ENCODE results near the gene KIF1C. TPM values are rescaled to one million over a fixed set of nuclear protein-coding genes. Genes with fewer than 3 reads are reported as not detected.

The KIF1C gene
- total RNA-seq, 1 experiment from 2014 or later = 121 TPM

DNA sequence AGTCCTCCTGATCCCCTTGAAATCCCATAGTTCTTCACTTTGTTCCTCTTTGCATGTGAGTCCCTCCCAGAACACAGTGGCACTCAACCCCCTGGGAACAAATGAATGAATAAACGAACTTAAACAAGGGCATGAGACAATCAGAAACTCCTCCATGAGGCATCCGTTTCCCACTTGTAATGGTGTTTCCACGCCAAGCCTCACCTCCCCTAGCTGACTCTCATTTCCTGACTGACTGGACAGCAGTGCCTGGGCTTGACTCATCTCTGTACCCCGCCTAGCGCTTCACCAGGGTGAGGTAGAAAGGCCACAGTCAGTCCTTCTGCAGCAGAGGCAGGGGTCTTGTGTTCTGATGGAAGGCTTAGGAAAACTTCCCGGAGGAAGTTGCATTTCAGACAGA lies 14.2 kb downstream of the KIF1C start:
- DNase-seq (ENCODE audit: low read depth, low spot score) (no peak), ATAC-seq (no peak)
- no peaks in the 10 kb centered on the region for H4K20me1 ChIP-seq (ENCODE audit: insufficient read depth)
- intact Hi-C loops (cut with micrococcal nuclease) = no loop called here
- no peak overlapping the region for H3K27ac ChIP-seq (ENCODE audit: low read depth, low read length)
- CTCF ChIA-PET = no interaction called here
- no peak overlapping the region for H3K9ac ChIP-seq (ENCODE audit: low read length)
- H3K36me3 ChIP-seq (ENCODE audit: control insufficient read depth in 1 of 2, insufficient read depth in 2 of 2, low read length in 2 of 2) = peaks cover 36 to 47% of the 10 kb centered on the region in 2 experiments
- no peak overlapping the region for H2AFZ ChIP-seq (ENCODE audit: low read depth, low read length, poor library complexity, severe bottlenecking)
- H3K9me2 ChIP-seq (ENCODE audit: insufficient read depth) = no peaks in the 10 kb centered on the region
- TF ChIP-seq TCF7L2 (IDR thresholded peaks at IDR 0.05; ENCODE audit: borderline replicate concordance, extremely low read depth, insufficient read depth, insufficient read length) (no peak), SRF (IDR thresholded peaks at IDR 0.05; ENCODE audit: low read depth) (no peak), ELF1 (IDR thresholded peaks at IDR 0.05; ENCODE audit: borderline replicate concordance, low read depth) (no peak), EZH2phosphoT487 (IDR thresholded peaks at IDR 0.05; ENCODE audit: borderline replicate concordance) (no peak), EZH2 (IDR thresholded peaks at IDR 0.05) (no peak), JUND (IDR thresholded peaks at IDR 0.05) (no peak)
- TF ChIP-seq, protein P1, sequence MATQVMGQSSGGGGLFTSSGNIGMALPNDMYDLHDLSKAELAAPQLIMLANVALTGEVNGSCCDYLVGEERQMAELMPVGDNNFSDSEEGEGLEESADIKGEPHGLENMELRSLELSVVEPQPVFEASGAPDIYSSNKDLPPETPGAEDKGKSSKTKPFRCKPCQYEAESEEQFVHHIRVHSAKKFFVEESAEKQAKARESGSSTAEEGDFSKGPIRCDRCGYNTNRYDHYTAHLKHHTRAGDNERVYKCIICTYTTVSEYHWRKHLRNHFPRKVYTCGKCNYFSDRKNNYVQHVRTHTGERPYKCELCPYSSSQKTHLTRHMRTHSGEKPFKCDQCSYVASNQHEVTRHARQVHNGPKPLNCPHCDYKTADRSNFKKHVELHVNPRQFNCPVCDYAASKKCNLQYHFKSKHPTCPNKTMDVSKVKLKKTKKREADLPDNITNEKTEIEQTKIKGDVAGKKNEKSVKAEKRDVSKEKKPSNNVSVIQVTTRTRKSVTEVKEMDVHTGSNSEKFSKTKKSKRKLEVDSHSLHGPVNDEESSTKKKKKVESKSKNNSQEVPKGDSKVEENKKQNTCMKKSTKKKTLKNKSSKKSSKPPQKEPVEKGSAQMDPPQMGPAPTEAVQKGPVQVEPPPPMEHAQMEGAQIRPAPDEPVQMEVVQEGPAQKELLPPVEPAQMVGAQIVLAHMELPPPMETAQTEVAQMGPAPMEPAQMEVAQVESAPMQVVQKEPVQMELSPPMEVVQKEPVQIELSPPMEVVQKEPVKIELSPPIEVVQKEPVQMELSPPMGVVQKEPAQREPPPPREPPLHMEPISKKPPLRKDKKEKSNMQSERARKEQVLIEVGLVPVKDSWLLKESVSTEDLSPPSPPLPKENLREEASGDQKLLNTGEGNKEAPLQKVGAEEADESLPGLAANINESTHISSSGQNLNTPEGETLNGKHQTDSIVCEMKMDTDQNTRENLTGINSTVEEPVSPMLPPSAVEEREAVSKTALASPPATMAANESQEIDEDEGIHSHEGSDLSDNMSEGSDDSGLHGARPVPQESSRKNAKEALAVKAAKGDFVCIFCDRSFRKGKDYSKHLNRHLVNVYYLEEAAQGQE (IDR thresholded peaks at IDR 0.05; ENCODE audit: low read depth) = no peak
- TF ChIP-seq, protein P2, sequence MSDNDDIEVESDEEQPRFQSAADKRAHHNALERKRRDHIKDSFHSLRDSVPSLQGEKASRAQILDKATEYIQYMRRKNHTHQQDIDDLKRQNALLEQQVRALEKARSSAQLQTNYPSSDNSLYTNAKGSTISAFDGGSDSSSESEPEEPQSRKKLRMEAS (IDR thresholded peaks at IDR 0.05) = no peak
- no peaks in the 10 kb centered on the region for H3K9me3 ChIP-seq (ENCODE audit: control insufficient read depth in 1 of 2, insufficient read depth in 1 of 2, low read depth in 1 of 2, low read length in 2 of 2)
- RAD21 ChIA-PET (ENCODE audit: low non-redundant PET in 1 of 2, low total read pairs in 2 of 2, uncharacterized antibody in 2 of 2, unreplicated experiment in 2 of 2) = no interaction called here
- no TSS peak for BruUV-seq (replicated peaks)
- no peaks in the 10 kb centered on the region for H3K4me1 ChIP-seq (ENCODE audit: control insufficient read depth in 1 of 2, insufficient read depth in 2 of 2, low read length in 2 of 2)
- no peaks in the 10 kb centered on the region; the same call in 1 of the 2 replicates for H3K79me2 ChIP-seq (ENCODE audit: insufficient read depth, low read length)
- no peak overlapping the region for H3K4me3 ChIP-seq (replicated peaks in 1 of 2; ENCODE audit: low read depth in 1 of 2, low read length in 2 of 2)
- no peak overlapping the region for H3K4me2 ChIP-seq (ENCODE audit: low read length)
- no peaks in the 10 kb centered on the region for H3K27me3 ChIP-seq (ENCODE audit: insufficient read depth, low read length)
- POLR2A ChIA-PET = no interaction called here
